Parathyroid adenoma (tissue), 2 donors: Measurements from ENCODE around the gene PTPRM.

Experiments
- H2AFZ ChIP-seq: fragments of 300-600 bp; sonication (generic); one replicate; pipeline ENCODE4 v1.7.0; 2017; ENCODE audit warnings: antibody characterized with exemption, mild to moderate bottlenecking
- H3K27ac ChIP-seq: fragments of 300-600 bp; sonication (generic); one replicate; pipeline ENCODE4 v1.7.0; 2017
- H3K27me3 ChIP-seq: fragments of 300-600 bp; sonication (generic); one replicate; pipeline ENCODE4 v1.7.0; 2017; ENCODE audit warnings: low read length; ENCODE audit not compliant: control insufficient read depth, insufficient read depth
- H3K36me3 ChIP-seq: fragments of 300-600 bp; sonication (generic); one replicate; pipeline ENCODE4 v1.7.0; 2017; ENCODE audit warnings: low read length; ENCODE audit not compliant: control insufficient read depth, insufficient read depth
- H3K4me1 ChIP-seq: fragments of 300-600 bp; sonication (generic); one replicate; pipeline ENCODE4 v1.7.0; 2017; ENCODE audit warnings: control low read depth
- H3K4me2 ChIP-seq: fragments of 300-600 bp; sonication (generic); one replicate; pipeline ENCODE4 v1.7.0; 2017; ENCODE audit warnings: low read length
- H3K4me3 ChIP-seq: fragments of 300-600 bp; sonication (generic); one replicate; pipeline ENCODE4 v1.7.0; 2017; ENCODE audit warnings: low read depth, low read length
- H3K79me2 ChIP-seq: fragments of 300-600 bp; sonication (generic); one replicate; pipeline ENCODE4 v1.7.0; 2017; ENCODE audit warnings: control low read depth
- H3K9ac ChIP-seq: fragments of 300-600 bp; sonication (generic); one replicate; pipeline ENCODE4 v1.7.0; 2017; ENCODE audit warnings: mild to moderate bottlenecking
- H3K9me3 ChIP-seq: fragments of 300-600 bp; sonication (generic); one replicate; pipeline ENCODE4 v1.7.0; 2017; ENCODE audit warnings: low read length; ENCODE audit not compliant: control insufficient read depth
- TF ChIP-seq, protein P1 (sequence below): fragments of 300-600 bp; sonication (generic); IDR thresholded peaks from one replicate; pipeline ENCODE4 v1.7.0; 2017; ENCODE audit warnings: antibody characterized with exemption, mild to moderate bottlenecking
- donor health status: primary hyperparathyroidism.

PTPRM gene

DNA sequence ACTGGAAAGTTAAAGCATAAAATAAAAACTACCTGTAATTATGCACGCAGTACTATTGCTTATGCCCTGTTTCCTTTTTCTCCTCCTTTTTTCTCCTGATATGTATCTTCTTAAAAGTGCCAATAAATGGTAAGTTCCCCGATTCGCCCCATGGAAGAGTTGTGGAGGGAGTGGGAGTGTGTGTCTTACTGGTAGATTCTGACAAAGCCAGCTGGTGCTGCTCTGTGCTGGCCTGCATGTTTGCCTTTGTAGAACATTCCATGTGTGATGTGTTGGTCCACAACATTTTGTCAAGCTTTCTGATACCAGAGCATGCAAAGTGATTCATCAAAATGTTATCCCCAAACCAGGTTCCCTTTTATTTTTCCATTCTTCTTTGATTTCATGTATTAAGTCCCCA, 685.3 kb downstream of the PTPRM start:
- Histone ChIP-seq H3K27ac (no peak overlapping the region), H2AFZ (no peak overlapping the region), H3K9ac (no peak overlapping the region), H3K9me3 (no peaks in the 10 kb centered on the region), H3K4me1 (no peaks in the 10 kb centered on the region), H3K27me3 (no peaks in the 10 kb centered on the region), H3K36me3 (no peaks in the 10 kb centered on the region), H3K4me3 (no peak overlapping the region), H3K79me2 (no peaks in the 10 kb centered on the region), H3K4me2 (no peak overlapping the region)
- TF ChIP-seq, protein P1, sequence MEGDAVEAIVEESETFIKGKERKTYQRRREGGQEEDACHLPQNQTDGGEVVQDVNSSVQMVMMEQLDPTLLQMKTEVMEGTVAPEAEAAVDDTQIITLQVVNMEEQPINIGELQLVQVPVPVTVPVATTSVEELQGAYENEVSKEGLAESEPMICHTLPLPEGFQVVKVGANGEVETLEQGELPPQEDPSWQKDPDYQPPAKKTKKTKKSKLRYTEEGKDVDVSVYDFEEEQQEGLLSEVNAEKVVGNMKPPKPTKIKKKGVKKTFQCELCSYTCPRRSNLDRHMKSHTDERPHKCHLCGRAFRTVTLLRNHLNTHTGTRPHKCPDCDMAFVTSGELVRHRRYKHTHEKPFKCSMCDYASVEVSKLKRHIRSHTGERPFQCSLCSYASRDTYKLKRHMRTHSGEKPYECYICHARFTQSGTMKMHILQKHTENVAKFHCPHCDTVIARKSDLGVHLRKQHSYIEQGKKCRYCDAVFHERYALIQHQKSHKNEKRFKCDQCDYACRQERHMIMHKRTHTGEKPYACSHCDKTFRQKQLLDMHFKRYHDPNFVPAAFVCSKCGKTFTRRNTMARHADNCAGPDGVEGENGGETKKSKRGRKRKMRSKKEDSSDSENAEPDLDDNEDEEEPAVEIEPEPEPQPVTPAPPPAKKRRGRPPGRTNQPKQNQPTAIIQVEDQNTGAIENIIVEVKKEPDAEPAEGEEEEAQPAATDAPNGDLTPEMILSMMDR: no peak

DNA sequence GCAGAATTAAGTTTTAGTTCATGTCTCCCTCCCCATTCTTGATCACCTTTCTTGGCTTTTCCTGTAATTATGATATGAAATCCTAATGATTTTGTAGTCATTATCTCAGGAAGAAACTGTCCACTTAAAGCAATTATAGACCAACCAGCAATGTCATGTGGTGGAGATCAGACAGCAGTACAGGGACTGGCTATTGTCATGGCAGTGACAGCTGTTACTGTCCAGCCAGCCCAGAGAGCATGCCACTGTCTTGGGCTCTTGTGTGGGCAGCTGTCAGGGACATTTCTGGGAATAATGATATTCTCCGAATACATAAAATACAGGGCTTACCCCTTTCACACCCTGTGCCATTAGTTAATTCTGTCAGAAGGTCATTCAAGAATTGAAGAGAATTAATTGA, 686.8 kb downstream of the PTPRM start:
- Histone ChIP-seq H2AFZ (no peak overlapping the region), H3K27ac (no peak overlapping the region)

DNA sequence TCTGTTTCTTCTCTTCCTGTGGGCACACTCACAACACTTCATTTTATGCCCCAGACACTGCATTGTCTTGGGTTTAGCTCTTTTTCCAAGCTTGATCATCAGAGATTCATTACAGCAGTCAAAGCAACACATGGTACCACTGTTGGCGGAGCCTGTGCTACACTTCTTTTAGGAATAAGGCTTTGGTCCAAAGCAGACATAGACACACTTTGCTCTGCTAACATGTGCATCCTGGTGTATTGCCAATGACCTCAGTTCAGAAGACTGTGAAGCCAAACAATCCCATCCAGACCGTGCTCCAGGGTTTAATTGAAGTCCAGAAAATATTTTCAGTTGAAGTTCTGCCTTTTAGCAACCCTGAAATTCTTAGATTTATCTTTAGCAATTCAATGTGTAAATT, 687.5 kb downstream of the PTPRM start:
- no peak overlapping the region for H3K4me3 ChIP-seq
- H2AFZ ChIP-seq: no peak overlapping the region
- H3K9ac ChIP-seq: no peak overlapping the region
- no peaks in the 10 kb centered on the region for H3K36me3 ChIP-seq
- no peak overlapping the region for H3K4me2 ChIP-seq
- H3K79me2 ChIP-seq: no peaks in the 10 kb centered on the region
- H3K9me3 ChIP-seq: no peaks in the 10 kb centered on the region
- H3K27ac ChIP-seq: no peak overlapping the region
- H3K27me3 ChIP-seq: no peaks in the 10 kb centered on the region
- TF ChIP-seq, protein P1: no peak
- no peaks in the 10 kb centered on the region for H3K4me1 ChIP-seq

More for the DNA sequence above, 686.8 kb downstream of the PTPRM start:
- Histone ChIP-seq H3K27me3 (no peaks in the 10 kb centered on the region), H3K36me3 (no peaks in the 10 kb centered on the region), H3K9me3 (no peaks in the 10 kb centered on the region), H3K4me2 (no peak overlapping the region), H3K79me2 (no peaks in the 10 kb centered on the region), H3K4me1 (no peaks in the 10 kb centered on the region), H3K9ac (no peak overlapping the region), H3K4me3 (no peak overlapping the region)
- TF ChIP-seq, protein P1: no peak

DNA sequence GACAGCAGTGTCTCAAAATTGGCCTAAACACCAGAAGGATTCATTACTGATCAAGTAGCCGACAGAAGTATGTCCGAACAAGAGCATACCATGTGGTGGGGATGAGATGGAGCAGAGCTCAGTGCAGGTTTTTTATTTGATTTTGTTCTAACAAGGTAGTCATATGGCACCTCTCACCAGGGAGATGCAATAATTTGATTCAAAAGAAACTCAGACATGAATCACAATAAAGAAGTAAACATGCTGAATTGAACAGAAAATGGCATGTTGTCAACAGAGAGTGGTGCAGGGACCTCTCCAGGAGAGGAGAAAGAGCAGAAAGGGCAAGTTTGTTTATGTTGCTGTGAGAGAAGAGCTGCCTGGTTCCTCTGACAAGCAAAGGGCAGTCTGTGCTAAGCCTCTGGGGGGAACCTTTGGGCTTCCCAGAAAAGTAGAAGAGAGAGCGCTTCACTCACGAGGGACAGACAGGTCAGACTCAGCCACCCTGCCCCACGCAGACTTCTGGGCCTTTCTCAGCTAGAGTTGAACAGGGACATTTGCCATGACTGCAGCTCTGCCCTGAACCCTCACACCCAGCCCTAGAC, 690.8 kb downstream of the PTPRM start:
- Histone ChIP-seq H3K9ac (no peak overlapping the region), H3K36me3 (no peaks in the 10 kb centered on the region), H3K4me3 (no peak overlapping the region), H3K27ac (no peak overlapping the region), H3K79me2 (no peaks in the 10 kb centered on the region), H3K4me2 (no peak overlapping the region), H3K9me3 (no peaks in the 10 kb centered on the region), H2AFZ (no peak overlapping the region), H3K4me1 (no peaks in the 10 kb centered on the region), H3K27me3 (no peaks in the 10 kb centered on the region)
- TF ChIP-seq, protein P1: no peak

DNA sequence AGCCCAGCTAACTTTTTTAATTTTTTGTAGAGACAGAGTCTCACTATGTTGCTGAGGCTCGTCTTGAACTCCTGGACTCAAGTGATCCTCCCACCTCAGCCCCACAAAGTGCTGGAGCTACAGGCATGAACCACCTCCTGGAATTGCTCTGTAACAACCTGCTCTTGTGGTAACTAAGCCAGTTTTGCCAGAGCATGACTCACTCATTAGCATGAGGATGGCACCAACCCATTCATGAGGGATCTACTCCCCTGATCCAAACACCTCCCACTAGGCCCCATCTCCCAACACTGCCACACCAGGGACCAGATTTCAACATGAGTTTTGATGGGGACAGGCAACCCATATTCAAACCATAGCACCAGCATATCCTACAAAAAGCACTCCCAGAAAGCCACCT, 693.2 kb downstream of the PTPRM start:
- H3K36me3 ChIP-seq: no peaks in the 10 kb centered on the region
- H2AFZ ChIP-seq: no peak overlapping the region
- no peaks in the 10 kb centered on the region for H3K27me3 ChIP-seq
- no peak overlapping the region for H3K27ac ChIP-seq
- H3K9ac ChIP-seq: no peak overlapping the region
- TF ChIP-seq, protein P1: no peak
- no peak overlapping the region for H3K4me3 ChIP-seq
- H3K9me3 ChIP-seq: no peaks in the 10 kb centered on the region
- no peaks in the 10 kb centered on the region for H3K4me1 ChIP-seq
- no peaks in the 10 kb centered on the region for H3K79me2 ChIP-seq
- no peak overlapping the region for H3K4me2 ChIP-seq
